Measurements from ENCODE around the gene TNFRSF13B. TPM values are rescaled to one million over a fixed set of nuclear protein-coding genes. Genes with fewer than 3 reads are reported as not detected.
A peak's percentile ranks its signal among the peaks of the same experiment; 100 is the strongest.
"Not testable (repeated sequence)": the region's sequence is repeated elsewhere in the genome, so short reads cannot be mapped to it uniquely, and the experiment has no call there.

TNFRSF13B gene
- total RNA-seq, 1 experiment from 2014 or later: not detected

DNA sequence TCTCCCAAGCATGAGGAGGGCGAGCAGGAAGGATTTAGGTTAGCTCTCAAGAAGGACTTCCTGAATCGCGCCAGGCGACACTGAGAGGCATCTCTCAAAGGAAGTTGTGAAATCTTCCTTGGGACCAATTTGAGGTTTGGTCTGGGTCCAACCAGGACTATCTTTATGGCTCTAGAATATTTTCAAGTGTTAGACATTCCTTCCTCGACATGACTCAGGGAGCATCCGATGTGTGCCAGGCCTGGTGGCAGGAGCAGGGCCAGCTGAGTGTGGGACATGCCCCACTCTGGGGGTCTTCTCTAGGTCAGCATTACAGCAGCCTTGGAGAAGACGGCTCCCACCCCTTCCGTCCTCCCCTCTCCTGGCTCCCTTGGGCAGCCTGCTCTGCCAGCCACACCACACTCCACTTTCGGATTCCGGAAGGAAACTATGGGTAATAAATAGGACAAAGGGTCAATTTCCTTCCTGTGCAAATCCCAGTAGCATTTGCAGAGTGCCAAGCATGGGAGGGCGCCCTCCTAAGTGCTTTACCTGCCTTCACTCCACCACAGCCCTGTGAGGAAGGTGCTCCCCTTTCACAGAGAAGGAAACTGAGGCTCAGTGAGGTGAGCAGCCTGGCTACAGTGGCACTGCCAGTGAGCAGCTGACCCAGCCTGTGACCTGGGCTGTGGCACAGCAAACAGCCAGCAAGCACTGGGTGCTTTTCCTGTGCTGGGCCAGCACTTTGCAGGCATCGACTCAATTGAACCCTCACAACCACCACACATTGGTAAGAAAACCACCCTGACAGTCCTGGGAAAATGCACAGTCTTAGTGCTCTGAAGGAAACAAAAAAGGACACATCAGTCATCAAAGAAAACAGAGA, 39.4 kb upstream of the TNFRSF13B start:
- H3K79me2 ChIP-seq (ENCODE audit: insufficient read depth, low read length); H3K36me3 ChIP-seq (ENCODE audit: control insufficient read depth in 1 of 2, insufficient read depth in 2 of 2, low read length in 2 of 2); RAD21 ChIA-PET (ENCODE audit: low non-redundant PET in 1 of 2, low total read pairs in 2 of 2, uncharacterized antibody in 2 of 2, unreplicated experiment in 2 of 2); H3K9me3 ChIP-seq (ENCODE audit: control insufficient read depth in 1 of 2, insufficient read depth in 1 of 2, low read depth in 1 of 2, low read length in 2 of 2); H3K27me3 ChIP-seq (ENCODE audit: insufficient read depth, low read length); CTCF ChIA-PET; H3K4me3 ChIP-seq (replicated peaks in 1 of 2; ENCODE audit: low read depth in 1 of 2, low read length in 2 of 2); H3K9me2 ChIP-seq (ENCODE audit: insufficient read depth); H4K20me1 ChIP-seq (ENCODE audit: insufficient read depth); intact Hi-C loops (cut with micrococcal nuclease); POLR2A ChIA-PET; H2AFZ ChIP-seq (ENCODE audit: low read depth, low read length, poor library complexity, severe bottlenecking): not testable (repeated sequence)
- peak overlapping the region; percentile 76 for H3K27ac ChIP-seq (ENCODE audit: low read depth, low read length)
- DNase-seq (ENCODE audit: low read depth, low spot score) (peak; percentile 88), ATAC-seq (peak; percentile 61)
- peaks cover 34 to 59% of the 10 kb centered on the region in 2 experiments for H3K4me1 ChIP-seq (ENCODE audit: control insufficient read depth in 1 of 2, insufficient read depth in 2 of 2, low read length in 2 of 2)
- H3K4me2 ChIP-seq (ENCODE audit: low read length): peak overlapping the region; percentile 62
- TF ChIP-seq SP1 (IDR thresholded peaks at IDR 0.05; ENCODE audit: low read depth): peak; percentile 55; the same call in 1 of the 2 replicates
- 0 out of 2 replicates have a peak, but pooled peaks have one; percentile 26 for TF ChIP-seq FOSL1 (IDR thresholded peaks at IDR 0.05; ENCODE audit: low read depth)
- TF ChIP-seq, protein P1, sequence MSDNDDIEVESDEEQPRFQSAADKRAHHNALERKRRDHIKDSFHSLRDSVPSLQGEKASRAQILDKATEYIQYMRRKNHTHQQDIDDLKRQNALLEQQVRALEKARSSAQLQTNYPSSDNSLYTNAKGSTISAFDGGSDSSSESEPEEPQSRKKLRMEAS (IDR thresholded peaks at IDR 0.05): 0 out of 2 replicates have a peak, but pooled peaks have one; percentile 10
- peak overlapping the region; percentile 40; the same call in 1 of the 2 replicates for H3K9ac ChIP-seq (ENCODE audit: low read length)
- TSS peak; percentile 39 for BruUV-seq (replicated peaks)

DNA sequence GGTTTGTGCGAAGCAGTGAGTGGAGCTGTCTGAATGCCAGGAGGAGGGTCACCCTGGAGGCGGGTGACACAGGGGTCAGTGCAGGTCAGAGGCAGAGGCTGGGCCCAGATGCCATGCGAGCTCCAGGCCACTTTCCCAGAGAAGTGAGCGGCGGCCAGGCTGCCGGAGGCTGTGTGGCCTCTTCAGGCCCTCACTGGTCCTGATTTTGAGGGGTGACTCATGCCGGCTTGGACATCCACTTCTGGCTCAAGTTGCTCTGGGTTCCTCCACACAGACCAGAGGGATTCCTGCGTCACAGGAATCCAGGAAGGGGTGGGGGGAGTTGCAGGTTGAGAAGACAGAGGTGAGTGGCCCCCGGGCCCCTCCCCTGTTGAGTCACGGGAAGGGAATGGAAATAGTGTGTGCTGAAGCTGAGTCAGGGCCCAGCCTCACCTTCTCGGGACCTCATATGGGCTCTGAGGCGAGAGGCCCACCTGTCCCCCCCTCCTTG, 38.7 kb upstream of the TNFRSF13B start:
- Histone ChIP-seq H3K4me1 (ENCODE audit: control insufficient read depth in 1 of 2, insufficient read depth in 2 of 2, low read length in 2 of 2) (peaks cover 30 to 52% of the 10 kb centered on the region in 2 experiments), H3K27ac (ENCODE audit: low read depth, low read length) (peak overlapping the region; percentile 76), H3K4me2 (ENCODE audit: low read length) (peak overlapping the region; percentile 62), H3K9ac (ENCODE audit: low read length) (peak overlapping the region; percentile 40; the same call in 1 of the 2 replicates)
- H3K79me2 ChIP-seq (ENCODE audit: insufficient read depth, low read length); DNase-seq (ENCODE audit: low read depth, low spot score); H2AFZ ChIP-seq (ENCODE audit: low read depth, low read length, poor library complexity, severe bottlenecking); RAD21 ChIA-PET (ENCODE audit: low non-redundant PET in 1 of 2, low total read pairs in 2 of 2, uncharacterized antibody in 2 of 2, unreplicated experiment in 2 of 2); CTCF ChIA-PET; H3K9me3 ChIP-seq (ENCODE audit: control insufficient read depth in 1 of 2, insufficient read depth in 1 of 2, low read depth in 1 of 2, low read length in 2 of 2); H4K20me1 ChIP-seq (ENCODE audit: insufficient read depth); intact Hi-C loops (cut with micrococcal nuclease); H3K4me3 ChIP-seq (replicated peaks in 1 of 2; ENCODE audit: low read depth in 1 of 2, low read length in 2 of 2); H3K9me2 ChIP-seq (ENCODE audit: insufficient read depth); H3K27me3 ChIP-seq (ENCODE audit: insufficient read depth, low read length); H3K36me3 ChIP-seq (ENCODE audit: control insufficient read depth in 1 of 2, insufficient read depth in 2 of 2, low read length in 2 of 2); POLR2A ChIA-PET; BruUV-seq (replicated peaks): not testable (repeated sequence)
- TF ChIP-seq, protein P1 (IDR thresholded peaks at IDR 0.05): peak; percentile 4; the same call in 1 of the 2 replicates
- ATAC-seq: peak; percentile 80

DNA sequence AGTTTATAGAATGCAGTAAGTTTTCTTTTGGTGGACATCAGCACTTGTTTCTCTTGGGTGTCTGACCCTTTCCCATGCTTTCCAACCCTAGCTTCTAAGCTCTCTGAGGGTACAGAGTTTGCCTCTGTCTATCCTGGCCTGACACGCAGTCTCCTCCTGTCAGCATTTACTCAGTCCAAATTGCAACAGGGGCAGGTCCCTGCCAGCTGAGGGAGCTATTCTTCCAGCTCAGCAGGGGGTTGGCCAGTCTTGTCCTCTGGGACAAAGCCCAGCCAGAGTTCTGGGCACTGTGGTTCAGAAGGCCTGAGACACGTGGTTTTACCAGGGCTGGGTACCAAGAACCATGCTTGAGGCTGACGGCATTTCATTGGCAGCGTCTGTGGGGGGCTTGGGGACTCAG, 38.1 kb upstream of the TNFRSF13B start:
- peaks cover 24 to 46% of the 10 kb centered on the region in 2 experiments for H3K4me1 ChIP-seq (ENCODE audit: control insufficient read depth in 1 of 2, insufficient read depth in 2 of 2, low read length in 2 of 2)
- H3K4me3 ChIP-seq (replicated peaks in 1 of 2; ENCODE audit: low read depth in 1 of 2, low read length in 2 of 2); H3K27me3 ChIP-seq (ENCODE audit: insufficient read depth, low read length); H4K20me1 ChIP-seq (ENCODE audit: insufficient read depth); RAD21 ChIA-PET (ENCODE audit: low non-redundant PET in 1 of 2, low total read pairs in 2 of 2, uncharacterized antibody in 2 of 2, unreplicated experiment in 2 of 2); H3K79me2 ChIP-seq (ENCODE audit: insufficient read depth, low read length); CTCF ChIA-PET; BruUV-seq (replicated peaks); H2AFZ ChIP-seq (ENCODE audit: low read depth, low read length, poor library complexity, severe bottlenecking); POLR2A ChIA-PET; H3K36me3 ChIP-seq (ENCODE audit: control insufficient read depth in 1 of 2, insufficient read depth in 2 of 2, low read length in 2 of 2); DNase-seq (ENCODE audit: low read depth, low spot score); H3K9me2 ChIP-seq (ENCODE audit: insufficient read depth); H3K9me3 ChIP-seq (ENCODE audit: control insufficient read depth in 1 of 2, insufficient read depth in 1 of 2, low read depth in 1 of 2, low read length in 2 of 2): not testable (repeated sequence)
- H3K27ac ChIP-seq (ENCODE audit: low read depth, low read length): peak overlapping the region; percentile 69
- peak overlapping the region; percentile 28; the same call in 1 of the 2 replicates for H3K4me2 ChIP-seq (ENCODE audit: low read length)
- H3K9ac ChIP-seq (ENCODE audit: low read length): peak overlapping the region; percentile 15; the same call in 1 of the 2 replicates
- intact Hi-C loops (cut with micrococcal nuclease): loop anchor here (10.0 kb wide), 1 partner anchor 635 kb away; no protein-coding TSS in a partner anchor
- ATAC-seq: peak; percentile 26
